Measurements from ENCODE around the gene EMC7. TPM values are rescaled to one million over a fixed set of nuclear protein-coding genes. Genes with fewer than 3 reads are reported as not detected.
A peak's percentile ranks its signal among the peaks of the same experiment; 100 is the strongest.

Gene EMC7
- total and polyA plus RNA-seq, 9 of the 15 experiments (the other 6 are each of a cell fraction or from before 2014, with no cell fraction given): 25.8 to 92.8 (median 49.7) TPM

GRCh38 chr15:34101366-34102174 lies at the start of gene EMC7, which contains the start of gene PGBD4 (continued):
- TF ChIP-seq TCF3 (CRISPR knock-in tag; IDR thresholded peaks at IDR 0.05) (no peak), SRF (CRISPR knock-in tag; IDR thresholded peaks at IDR 0.05) (peak in 1 of 2 experiments; percentile 90; a peak in 2 of 4 replicates), POLR3G (IDR thresholded peaks at IDR 0.05; ENCODE audit: extremely low read depth, insufficient read length, insufficient replicate concordance) (no peak), ZNF778 (CRISPR knock-in tag; IDR thresholded peaks at IDR 0.05) (no peak), ZNF609 (CRISPR knock-in tag; IDR thresholded peaks at IDR 0.05; ENCODE audit: borderline replicate concordance) (0 out of 2 replicates have a peak, but pooled peaks have one; percentile 47), TEAD2 (tag; IDR thresholded peaks at IDR 0.05) (no peak), GABPA (tag; conservative IDR thresholded peaks at IDR 0.05; ENCODE audit: low read depth) (peak; percentile 95), ZBTB7A (IDR thresholded peaks at IDR 0.05; ENCODE audit: borderline replicate concordance, control insufficient read depth, low read depth, low read length) (no peak), ERF (CRISPR knock-in tag; IDR thresholded peaks at IDR 0.05) (no peak), PKNOX1 (IDR thresholded peaks at IDR 0.05) (peak; percentile 87), MTA1 (IDR thresholded peaks at IDR 0.05; ENCODE audit: borderline replicate concordance) (peak; percentile 99), CGGBP1 (CRISPR knock-in tag; IDR thresholded peaks at IDR 0.05) (no peak), ZNF133 (CRISPR knock-in tag; IDR thresholded peaks at IDR 0.05) (no peak), JUND (IDR thresholded peaks at IDR 0.05; ENCODE audit: borderline replicate concordance, low read depth, low read length) (peak; percentile 80), JUND (tag; IDR thresholded peaks at IDR 0.05; ENCODE audit: borderline replicate concordance, low read depth, low read length) (peak; percentile 38; the same call in 1 of the 3 replicates), BHLHE40 (IDR thresholded peaks at IDR 0.05; ENCODE audit: low read length) (peak; percentile 55), PHF8 (IDR thresholded peaks at IDR 0.05; ENCODE audit: borderline replicate concordance, low read length) (peak; percentile 98), XRCC3 (IDR thresholded peaks at IDR 0.05) (no peak), RCOR1 (IDR thresholded peaks at IDR 0.05; ENCODE audit: borderline replicate concordance in 1 of 2, low read depth in 2 of 2, low read length in 2 of 2) (peak in 1 of 2 experiments; percentile 61; a peak in 2 of 4 replicates), ZNF445 (CRISPR knock-in tag; IDR thresholded peaks at IDR 0.05; ENCODE audit: low read depth) (no peak)

Data from K562 (cell line).